Jurkat, Clone E6-1 (cell line): ENCODE data around the gene B3GNT7. TPM values are rescaled to one million over a fixed set of nuclear protein-coding genes. Genes with fewer than 3 reads are reported as not detected.
"Not testable (repeated sequence)": the region's sequence is repeated elsewhere in the genome, so short reads cannot be mapped to it uniquely, and the experiment has no call there.

Experiments used
- DNase-seq: peaks from one replicate; pipeline ENCODE4 v3.0.0-alpha.2; 2011; ENCODE audit warnings: low read depth, low spot score
- H3K4me3 ChIP-seq: 2 replicates; pipeline ENCODE4 v1.5.1; 2011; ENCODE audit warnings: mild to moderate bottlenecking, low read length, control low read depth, moderate library complexity
- polyA plus RNA-seq: library from polyadenylated mRNA; unstranded; fragments of >200 nt; gene quantifications from one replicate; pipeline ENCODE4 v1.2.1, GENCODE V29; 2012; ENCODE audit warnings: missing spikeins; ENCODE audit not compliant: insufficient read length, insufficient read depth

The B3GNT7 gene, protein sequence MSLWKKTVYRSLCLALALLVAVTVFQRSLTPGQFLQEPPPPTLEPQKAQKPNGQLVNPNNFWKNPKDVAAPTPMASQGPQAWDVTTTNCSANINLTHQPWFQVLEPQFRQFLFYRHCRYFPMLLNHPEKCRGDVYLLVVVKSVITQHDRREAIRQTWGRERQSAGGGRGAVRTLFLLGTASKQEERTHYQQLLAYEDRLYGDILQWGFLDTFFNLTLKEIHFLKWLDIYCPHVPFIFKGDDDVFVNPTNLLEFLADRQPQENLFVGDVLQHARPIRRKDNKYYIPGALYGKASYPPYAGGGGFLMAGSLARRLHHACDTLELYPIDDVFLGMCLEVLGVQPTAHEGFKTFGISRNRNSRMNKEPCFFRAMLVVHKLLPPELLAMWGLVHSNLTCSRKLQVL
- not detected for polyA plus RNA-seq

DNA sequence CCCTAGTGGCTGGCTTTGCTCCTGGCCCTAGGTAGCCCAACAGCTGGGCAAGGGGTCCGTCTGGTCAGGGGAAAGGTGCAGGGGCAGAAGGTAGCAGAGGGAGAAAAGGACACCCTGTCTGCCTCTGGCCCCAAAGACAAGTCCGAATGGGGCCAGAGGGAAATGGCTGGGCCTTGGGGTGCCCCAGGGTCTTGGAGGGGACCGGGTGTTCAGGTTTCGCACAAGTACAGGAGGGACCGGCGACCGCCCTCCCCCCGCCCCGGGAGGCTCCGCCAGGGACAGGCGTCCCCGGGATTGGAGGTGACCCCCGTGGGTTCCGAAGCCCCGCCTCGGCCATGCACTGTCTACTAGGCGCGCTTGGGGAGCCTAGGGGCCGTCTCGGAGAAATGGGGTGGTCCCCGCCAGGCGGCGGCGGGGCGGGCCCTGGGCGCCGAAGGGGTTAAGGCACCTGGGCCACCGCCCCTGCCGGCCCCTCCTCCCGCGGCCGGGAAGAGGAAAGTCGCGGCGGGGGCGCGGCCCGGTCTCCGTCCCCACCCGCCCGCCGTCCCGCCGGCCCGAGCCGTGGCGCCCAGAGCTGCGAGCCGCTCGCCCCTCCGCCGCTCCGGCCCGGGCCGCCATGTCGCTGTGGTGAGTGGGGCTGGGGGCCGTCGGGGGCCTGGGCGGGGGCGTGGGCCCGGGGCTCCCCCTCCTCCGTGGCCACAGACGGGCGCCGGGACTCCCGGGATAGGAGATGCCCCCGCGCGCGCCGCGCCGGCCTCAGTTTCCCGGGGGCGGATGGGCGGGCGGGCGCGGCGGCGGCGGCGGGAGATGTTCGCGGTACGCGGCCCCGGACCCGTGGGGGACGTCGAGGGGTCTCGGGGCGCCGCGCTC is at the start of gene B3GNT7:
Gene B3GNT7, plus strand, starts transcription at position 523 of the 870 bp plus-strand sequence. Its CDS starts 94 bp downstream, at position 617.
- no peak for DNase-seq
- H3K4me3 ChIP-seq = no peak within 1 kb of the TSS

DNA sequence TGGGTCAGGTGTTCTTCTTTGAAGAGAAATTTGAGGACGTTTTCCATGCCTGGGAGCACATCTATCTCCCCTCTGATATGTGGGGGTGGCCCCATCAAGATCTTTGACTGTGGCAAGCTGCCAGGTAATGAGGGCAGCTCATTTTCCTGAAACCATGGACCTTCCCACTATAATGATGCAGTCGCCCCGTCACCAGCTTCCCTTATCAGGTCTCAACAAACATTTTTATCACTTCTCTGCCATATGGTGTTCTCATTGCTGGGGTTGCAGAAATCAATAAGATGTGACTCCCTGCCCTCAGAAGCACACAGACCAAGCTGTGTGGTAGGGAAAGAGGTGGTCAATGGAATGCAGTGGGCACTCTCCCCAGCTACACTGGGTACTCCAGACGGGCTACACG is 48.4 kb upstream of the B3GNT7 start:
- H3K4me3 ChIP-seq = no peak overlapping the region
- DNase-seq = no peak

DNA sequence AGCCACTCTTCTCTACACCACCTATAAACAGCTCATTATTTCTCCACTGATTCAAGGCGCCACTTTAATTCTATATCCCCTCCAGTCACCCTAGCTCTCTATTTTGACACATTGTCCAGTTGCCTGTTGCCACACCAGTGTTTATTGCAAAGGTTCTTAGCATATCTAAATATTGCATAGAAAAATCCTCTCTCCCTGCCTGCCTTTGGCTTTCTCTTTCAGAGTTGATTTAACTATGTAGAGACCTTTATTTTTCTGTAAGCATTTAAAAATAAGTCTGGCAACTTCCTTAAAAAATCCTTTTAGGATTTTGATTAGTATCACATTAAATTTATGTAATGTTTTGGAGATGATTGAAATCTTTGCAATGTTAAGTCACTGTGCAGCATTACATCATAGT is 47.9 kb upstream of the B3GNT7 start:
- no peak for DNase-seq

DNA sequence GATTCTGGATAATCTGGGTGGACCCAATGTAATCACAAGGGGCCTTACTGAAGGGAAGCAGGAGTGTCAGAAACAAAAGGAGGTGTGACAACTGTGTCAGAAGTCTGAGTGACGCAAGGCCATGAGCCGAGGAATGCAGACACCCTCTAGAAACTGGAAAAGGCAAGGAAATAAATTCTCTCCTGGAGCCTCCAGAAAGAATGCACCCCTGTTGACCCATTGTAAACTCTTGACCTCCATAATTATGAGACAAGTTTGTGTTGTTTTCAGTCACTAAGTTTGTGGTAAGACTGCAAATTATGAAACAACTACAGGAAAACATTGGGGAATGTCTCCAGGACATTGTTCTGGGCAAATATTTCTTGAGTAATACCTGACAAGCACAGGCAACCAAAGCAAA is 47.3 kb upstream of the B3GNT7 start:
- DNase-seq = no peak
- no peak overlapping the region for H3K4me3 ChIP-seq

More for the DNA sequence above, 47.9 kb upstream of the B3GNT7 start:
- H3K4me3 ChIP-seq = no peak overlapping the region

DNA sequence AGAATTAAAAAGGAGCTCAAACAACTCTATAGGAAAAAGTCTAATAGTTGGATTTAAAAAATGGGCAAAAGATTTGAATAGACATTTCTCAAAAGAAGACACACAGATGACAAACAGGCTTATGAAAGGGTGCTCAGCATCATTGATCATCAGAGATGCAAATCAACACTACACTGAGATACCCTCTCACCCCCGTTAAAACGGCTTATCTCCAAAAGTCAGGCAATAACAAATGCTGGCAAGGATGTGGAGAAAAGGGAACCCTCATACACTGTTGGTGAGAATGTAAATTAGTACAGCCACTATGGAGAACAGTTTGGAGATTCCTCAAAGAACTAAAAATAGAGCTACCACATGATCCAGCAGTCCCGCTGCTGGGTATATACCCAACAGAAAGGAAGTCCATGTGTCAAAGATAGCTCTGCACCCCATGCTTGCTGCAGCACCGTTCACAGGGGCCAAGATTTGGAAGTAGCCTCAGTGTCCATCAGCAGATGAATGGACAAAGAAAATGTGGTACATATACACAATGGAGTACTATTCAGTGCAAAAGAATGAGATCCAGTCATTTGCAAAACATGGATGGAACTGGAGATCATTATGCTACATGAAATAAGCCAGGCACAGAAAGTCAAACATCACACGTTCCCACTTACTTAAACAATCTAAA is 46.7 kb upstream of the B3GNT7 start:
- H3K4me3 ChIP-seq = no peak overlapping the region
- DNase-seq = no peak

DNA sequence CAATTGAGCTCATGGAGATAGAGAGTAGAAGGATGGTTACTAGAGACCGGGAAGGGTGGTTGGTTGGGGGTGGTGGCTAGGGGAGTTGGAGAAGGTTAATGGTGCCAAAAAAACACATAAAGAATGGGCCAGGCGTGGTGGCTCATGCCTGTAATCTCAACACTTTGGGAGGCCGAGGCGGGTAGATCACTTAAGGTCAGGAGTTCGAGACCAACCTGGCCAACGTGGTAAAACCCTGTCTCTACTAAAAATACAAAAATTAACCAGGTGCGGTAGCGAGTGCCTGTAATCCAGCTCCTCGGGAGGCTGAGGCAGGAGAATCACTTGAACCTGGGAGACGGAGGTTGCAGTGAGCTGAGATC is 46.2 kb upstream of the B3GNT7 start:
- DNase-seq, H3K4me3 ChIP-seq: not testable (repeated sequence)

DNA sequence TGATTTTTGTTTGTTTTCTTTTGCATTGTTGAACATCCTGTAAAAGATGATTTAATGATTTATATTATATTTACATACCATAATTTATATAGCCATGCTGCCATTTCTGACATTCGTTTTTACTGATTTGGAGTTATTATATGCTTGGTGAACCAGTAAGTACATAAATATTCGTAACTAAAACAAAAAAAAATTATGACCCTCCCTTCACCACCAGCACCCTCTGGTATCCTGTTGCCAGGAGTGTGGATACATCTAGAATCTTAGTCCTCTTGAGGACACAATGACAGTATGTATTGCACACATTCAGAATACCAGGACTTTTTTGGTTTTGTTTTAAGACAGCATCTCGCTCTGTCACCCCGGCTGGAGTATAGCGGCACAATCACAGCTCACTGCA is 43.9 kb upstream of the B3GNT7 start:
- no peak for DNase-seq
- H3K4me3 ChIP-seq = no peak overlapping the region

DNA sequence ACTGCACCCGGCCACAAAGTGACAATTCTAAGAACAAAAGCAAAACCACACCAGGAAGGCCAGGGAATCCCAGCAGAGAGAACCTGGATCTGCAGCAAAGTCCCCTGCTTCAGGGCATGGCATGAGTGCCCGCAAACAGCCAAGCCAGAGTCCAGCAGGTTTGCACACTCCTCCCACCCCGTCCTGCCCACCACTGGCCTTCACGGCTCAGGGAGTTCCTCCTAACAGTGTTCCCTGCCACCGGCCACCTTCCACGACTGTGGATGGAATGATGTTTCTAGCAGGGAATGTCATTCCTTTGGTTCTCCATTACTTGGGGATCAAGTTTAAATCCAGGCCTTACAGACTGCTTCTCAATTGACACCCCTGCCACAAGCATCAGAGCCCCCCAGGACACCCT is 42.0 kb upstream of the B3GNT7 start:
- H3K4me3 ChIP-seq = no peak overlapping the region
- DNase-seq = no peak

DNA sequence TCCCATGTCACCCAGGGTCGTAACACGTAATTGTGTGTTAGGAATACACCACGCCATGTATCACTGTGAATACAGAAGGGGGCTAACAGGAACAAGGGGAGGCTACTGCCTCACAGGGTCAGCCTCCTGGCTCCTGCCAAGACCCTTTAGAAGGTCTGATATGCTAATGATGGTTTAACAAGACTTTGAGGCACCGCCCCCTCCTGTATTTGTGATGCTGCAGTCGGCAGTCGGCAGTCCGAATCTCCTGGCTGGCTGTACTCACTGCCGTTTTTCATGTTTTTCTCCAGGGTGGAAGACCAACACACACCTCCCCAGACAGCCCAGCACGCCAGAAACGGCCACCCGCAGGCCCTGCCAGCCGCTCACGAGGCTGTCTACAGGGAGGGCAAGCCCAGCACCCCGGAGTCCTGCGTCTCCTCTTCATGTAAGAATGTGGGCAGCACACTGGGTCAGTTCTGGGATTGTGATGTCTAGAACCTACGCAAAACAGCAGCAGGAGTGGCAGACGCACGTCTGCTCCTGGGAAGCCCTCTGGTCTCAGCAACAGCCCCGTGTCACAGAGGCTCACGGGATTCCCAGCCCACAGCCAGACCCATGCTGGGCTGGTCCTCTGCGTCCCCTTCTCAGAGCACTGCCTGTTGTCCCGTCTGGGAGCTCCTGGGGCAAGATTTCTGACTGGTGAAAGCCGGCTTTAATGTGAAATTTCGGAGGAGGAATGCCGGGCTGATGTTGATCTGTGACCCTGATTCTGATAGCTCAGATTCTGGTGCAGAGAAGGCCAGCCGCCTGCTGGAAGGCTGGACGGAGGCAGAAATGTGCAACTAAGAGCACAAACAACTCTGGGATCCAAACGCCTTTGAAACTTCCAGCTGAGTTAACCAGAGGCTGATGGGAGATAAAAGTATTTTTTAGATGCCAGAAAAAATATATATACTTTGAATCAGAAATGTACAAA is 39.7 kb upstream of the B3GNT7 start:
- H3K4me3 ChIP-seq = no peak overlapping the region
- no peak for DNase-seq

DNA sequence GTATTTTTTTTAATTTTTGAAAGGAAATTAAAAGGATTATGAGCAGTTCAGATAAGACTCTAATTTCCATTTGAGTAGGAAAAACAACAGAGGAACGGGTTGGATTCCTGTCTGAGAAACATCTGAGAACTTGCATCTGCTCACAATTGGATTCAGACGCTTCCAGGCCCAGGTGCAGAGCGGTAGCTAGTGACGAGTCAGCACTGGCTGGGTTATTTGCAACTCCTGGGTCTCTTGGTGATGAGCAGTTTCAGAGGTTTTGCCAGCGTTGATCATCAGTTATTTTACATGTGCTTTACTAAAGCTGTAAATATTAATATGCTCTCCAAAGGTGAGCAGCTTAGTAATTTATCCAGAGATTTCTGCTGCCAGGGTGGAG is 39.1 kb upstream of the B3GNT7 start:
- DNase-seq = no peak
- no peak overlapping the region for H3K4me3 ChIP-seq

DNA sequence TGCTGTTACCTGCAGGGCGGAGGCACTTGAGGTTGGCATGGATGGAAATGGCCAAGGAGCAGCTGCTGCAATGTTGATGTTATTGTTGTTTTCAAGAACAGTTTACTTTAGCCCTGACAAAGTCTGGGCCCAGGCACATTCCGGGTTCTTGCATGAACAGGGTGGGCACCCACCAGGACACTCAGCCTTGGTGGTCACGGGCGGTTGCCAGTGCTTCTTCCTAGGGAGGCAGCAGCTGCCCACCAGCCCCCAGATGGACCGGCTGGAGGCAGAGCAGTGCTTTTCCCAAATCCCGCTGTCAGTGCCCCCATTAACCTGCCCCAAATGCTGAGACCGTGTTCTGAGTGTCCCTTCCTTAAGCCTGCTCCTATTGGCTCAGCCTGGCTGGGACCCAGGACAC is 38.5 kb upstream of the B3GNT7 start:
- H3K4me3 ChIP-seq = no peak overlapping the region
- no peak for DNase-seq

DNA sequence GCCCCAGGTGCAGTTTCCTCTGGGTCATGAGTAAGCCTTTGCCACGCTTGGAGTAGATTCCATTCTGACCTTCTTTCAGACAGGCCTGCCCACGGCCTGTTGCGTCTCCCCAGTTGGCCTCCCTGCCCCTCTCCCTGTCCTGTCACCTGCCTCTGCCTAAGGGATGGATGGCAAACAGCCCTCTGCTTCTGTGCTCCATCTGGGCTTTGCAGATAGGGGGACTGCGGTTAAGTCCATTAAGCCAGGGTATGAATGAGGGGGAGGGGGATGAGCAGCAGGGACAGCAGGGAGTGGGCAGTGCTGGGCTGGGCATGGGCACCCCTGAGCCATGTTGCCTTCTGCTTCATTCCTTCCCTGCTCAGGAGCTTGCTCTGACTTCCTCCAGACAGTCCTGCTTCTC is 37.6 kb upstream of the B3GNT7 start:
- H3K4me3 ChIP-seq = no peak overlapping the region
- no peak for DNase-seq

DNA sequence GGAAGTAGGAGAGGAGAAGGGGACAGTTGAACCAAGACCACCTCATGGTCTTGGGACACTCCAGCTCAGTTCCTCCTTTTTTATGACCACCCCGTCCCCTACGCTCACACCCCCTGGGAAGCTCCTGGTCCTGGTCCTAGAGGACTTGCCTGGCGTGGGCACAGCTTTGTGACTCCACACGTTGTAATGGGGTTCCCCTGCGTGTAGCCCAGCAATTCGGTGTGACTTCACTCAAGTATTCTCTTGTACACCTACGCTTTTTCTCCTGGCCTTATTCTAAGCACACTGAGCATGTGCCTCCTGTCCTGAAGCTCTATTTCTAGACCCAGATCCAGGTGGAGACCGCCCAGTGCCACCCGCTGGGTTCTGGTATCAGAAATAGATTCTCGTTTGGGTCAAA is 36.1 kb upstream of the B3GNT7 start:
- no peak for DNase-seq
- no peak overlapping the region for H3K4me3 ChIP-seq

DNA sequence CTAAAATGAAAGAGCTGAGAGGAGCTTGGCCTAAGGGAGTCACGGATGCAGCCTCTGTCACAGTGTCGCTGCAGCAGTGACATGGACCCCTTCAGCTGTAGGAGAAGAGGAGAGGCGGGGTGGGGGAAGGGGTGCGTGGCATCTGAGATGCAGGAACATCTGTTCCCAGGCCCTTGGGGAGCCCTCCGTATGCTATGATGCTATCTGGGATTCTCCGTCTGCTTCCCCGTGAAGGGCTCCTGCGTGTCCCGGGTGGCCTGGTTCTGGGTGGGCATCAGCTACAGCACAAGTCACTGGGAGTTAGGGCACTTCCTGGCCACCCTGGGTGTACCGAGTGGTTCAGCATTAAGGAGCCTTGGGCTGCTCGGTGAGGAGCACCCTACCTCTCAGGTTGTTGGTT is 35.6 kb upstream of the B3GNT7 start:
- DNase-seq = no peak
- H3K4me3 ChIP-seq = no peak overlapping the region

DNA sequence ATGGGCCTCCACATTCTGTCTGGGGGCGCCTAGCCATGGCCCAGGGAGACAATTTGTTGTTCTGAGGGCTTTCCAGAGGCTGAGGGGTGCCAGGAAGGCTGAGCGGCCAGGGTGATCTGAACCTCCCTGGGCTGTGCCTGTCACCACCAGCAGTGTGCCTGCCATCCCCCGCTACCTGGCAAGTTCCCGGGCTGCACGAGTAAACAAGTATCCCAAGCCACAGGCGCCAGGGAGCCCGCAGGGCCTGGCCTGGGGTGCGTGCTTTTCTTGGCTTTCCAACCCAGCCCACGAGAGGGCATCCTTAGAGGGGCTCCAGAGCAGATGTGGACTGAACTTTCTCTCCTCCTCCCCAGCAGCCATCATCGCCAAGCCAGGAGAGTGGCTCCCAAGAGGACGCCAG is 35.1 kb upstream of the B3GNT7 start:
- DNase-seq = no peak
- H3K4me3 ChIP-seq = no peak overlapping the region

DNA sequence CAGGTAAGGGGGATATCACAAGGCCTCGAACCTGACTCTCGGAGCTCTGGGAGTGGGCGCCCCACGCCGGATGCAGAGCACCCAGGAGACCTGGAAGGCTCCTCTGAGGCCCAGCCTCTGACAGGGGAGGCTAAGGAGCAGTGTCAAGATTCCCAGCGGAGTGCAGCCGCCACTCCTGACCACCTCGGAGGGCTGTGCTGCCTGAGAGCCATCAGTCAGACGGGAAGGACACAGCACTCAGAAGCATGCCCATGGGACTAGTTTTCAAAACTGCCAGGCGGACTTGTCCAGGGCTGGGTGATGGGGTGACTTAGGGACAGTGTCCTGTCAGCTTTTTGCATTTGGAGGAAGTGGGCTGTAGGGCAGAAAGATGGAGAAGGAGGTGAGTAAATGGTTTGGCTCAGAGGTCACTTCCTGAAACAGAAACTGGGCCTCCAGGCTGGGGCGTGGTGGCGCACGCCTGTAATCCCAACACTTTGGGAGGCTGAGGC is 34.6 kb upstream of the B3GNT7 start:
- DNase-seq = no peak
- H3K4me3 ChIP-seq = no peak overlapping the region

DNA sequence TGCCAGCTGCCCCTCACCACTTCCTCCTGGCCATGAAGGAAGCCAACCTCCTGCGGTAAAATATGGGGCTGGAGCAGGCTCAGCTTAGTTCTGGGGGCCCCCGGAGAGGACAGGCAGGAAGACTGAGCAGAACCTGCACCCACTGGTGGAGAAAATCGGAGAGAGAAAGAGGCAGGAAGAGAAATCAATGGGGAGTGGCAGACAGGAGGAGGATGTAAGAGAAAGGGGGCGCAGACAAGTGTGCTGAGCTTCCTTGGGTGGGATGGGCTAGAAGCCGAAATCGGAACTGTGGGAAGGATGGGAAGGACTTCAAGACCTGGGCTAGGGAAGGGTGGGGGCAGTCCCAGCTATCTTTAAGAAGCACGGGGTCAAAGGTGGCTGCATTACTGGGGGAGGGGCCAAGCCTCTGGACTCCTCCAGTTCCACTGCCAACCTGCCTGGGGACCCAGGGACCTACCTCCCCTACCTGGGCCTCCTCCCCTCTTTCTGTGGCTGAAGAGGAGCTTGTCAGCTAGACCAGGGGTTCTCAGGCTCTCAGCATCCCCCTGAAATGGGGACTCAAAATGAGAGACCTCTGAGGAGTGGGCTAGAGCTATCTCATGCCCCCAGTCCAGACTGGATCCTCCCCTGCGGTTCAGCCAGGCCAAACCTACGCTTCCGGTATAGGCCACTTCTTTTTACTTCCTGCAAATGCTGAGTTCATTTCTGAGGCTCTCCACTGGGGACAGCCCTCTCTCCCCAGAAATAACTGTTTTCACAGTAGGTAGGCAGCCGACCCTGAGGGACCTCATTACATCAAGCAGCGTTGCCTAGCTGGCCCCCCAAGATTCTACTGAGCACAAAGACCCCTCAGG is 33.6 kb upstream of the B3GNT7 start:
- DNase-seq = no peak
- H3K4me3 ChIP-seq = no peak overlapping the region
